Activated CD4-positive, alpha-beta memory T cell treated with anti-CD3 and anti-CD28 coated beads, Interleukin-2, amount 10 ng/mL, durations not matched to agents 7 days and 5 days (primary cell): ENCODE measurements around the gene CLP1. TPM values are rescaled to one million over a fixed set of nuclear protein-coding genes. Genes with fewer than 3 reads are reported as not detected.
A peak's percentile ranks its signal among the peaks of the same experiment; 100 is the strongest.
"Not testable (repeated sequence)": the region's sequence is repeated elsewhere in the genome, so short reads cannot be mapped to it uniquely, and the experiment has no call there.

Experiments
- CTCF ChIA-PET: fragments of 350-600 bp; sonication (Branson Sonifier 250); formaldehyde crosslinking; loops from one replicate; lab custom pipeline; 2021; ENCODE audit warnings: antibody characterized with exemption, inconsistent platforms; lab: Charles Lee
- POLR2A ChIA-PET: fragments of 350-600 bp; sonication (Branson Sonifier 250); formaldehyde crosslinking; loops from one replicate; lab custom pipeline; 2021; ENCODE audit warnings: antibody characterized with exemption; lab: Charles Lee
- DNase-seq: peaks from one replicate; pipeline ENCODE4 v3.0.0-alpha.2; 2020
- H3K27ac Mint-ChIP-seq: one replicate; pipeline ENCODE4 v1.8.0; 2021; ENCODE audit warnings: mild to moderate bottlenecking, mixed read lengths
- H3K27me3 Mint-ChIP-seq: one replicate; pipeline ENCODE4 v1.8.0; 2021; ENCODE audit warnings: mixed read lengths
- H3K36me3 Mint-ChIP-seq: one replicate; pipeline ENCODE4 v1.8.0; 2021; ENCODE audit warnings: low read depth, mixed read lengths
- H3K4me1 Mint-ChIP-seq: one replicate; pipeline ENCODE4 v1.8.0; 2021; ENCODE audit warnings: mixed read lengths
- H3K4me3 Mint-ChIP-seq: one replicate; pipeline ENCODE4 v1.8.0; 2021; ENCODE audit warnings: mild to moderate bottlenecking, mixed read lengths
- H3K9me3 Mint-ChIP-seq: one replicate; pipeline ENCODE4 v1.8.0; 2021; ENCODE audit warnings: mixed read lengths
- total RNA-seq, 2 experiments: library from RNA; stranded (reverse); gene quantifications; one replicate each; pipeline ENCODE4 v1.2.3, GENCODE V29; 2021

Gene CLP1
- total RNA-seq, 2 experiments from 2014 or later = 14.8 to 17.5 TPM

DNA sequence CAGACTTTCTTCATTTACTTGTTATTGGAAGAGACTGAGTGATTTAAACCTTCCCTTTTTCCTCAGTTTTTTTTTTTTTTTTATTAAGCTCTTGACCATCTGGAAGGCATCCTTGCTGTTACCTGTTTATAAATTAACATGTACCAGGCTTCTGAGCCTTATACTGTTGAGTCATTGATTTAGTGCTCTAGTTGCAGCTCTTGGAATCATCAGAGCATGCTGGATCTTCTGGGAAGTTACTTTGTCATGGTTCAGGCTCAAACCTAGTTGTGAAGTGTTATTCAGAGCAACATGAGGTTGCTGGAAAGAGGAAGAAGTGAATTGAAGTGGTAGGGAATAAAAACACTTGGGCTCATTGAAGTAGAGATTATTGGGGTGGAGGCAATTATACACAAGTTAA is 16.7 kb downstream of the CLP1 start:
- ChIA-PET CTCF (interaction anchor here (2.1 kb wide), 1 partner anchor 126 kb away, joined by 13 read pairs; no protein-coding TSS in a partner anchor), POLR2A (no interaction called here)
- Mint-ChIP-seq H3K9me3 (no peaks in the 10 kb centered on the region), H3K27ac (no peak overlapping the region), H3K36me3 (peaks cover 66% of the 10 kb centered on the region), H3K4me3 (no peak overlapping the region), H3K4me1 (peaks cover 70% of the 10 kb centered on the region), H3K27me3 (no peaks in the 10 kb centered on the region)
- DNase-seq = no peak

DNA sequence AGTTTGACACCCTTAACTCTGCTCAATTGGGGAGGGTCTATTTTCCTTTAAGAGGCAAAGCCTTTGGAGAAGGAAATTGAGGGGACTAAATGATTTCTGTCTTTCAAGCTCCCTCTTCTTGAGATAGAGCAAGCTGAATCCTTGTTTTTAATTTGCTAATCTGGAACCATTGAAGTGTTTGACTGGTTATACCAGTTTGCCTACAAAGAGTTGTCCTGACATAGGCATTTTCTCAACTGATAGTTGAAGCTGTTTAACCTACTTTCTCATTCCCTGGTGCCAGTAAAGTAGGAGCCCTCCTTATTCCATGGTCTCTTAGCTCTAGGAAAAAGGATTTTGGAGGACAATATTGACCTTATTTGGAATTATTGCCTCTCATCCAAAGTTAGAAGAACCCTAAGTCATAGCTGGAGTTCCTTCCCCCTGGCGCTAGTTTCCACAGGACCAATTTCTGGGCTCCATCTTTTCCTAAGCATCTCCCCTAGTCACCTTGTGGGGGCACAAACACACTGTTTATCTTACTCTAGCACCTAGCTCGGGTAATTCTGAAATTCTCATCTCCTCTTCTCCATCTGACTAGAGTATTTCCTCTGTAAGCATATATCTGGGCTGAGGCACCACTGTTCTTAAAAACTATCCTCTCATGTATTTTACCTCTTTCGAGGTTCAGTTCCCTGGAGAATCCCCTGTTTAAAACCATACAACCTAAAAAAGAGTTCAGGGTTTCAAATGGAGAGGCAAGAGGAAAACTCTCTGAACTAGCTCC is 17.8 kb downstream of the CLP1 start:
- ChIA-PET POLR2A (no interaction called here), CTCF (interaction anchor here (2.1 kb wide), 1 partner anchor 125 kb away, joined by 13 read pairs; no protein-coding TSS in a partner anchor)
- no peaks in the 10 kb centered on the region for H3K9me3 Mint-ChIP-seq
- H3K27me3 Mint-ChIP-seq = no peaks in the 10 kb centered on the region
- no peak overlapping the region for H3K27ac Mint-ChIP-seq
- no peak for DNase-seq
- H3K4me1 Mint-ChIP-seq = peaks cover 70% of the 10 kb centered on the region
- peaks cover 65% of the 10 kb centered on the region for H3K36me3 Mint-ChIP-seq
- H3K4me3 Mint-ChIP-seq = no peak overlapping the region

DNA sequence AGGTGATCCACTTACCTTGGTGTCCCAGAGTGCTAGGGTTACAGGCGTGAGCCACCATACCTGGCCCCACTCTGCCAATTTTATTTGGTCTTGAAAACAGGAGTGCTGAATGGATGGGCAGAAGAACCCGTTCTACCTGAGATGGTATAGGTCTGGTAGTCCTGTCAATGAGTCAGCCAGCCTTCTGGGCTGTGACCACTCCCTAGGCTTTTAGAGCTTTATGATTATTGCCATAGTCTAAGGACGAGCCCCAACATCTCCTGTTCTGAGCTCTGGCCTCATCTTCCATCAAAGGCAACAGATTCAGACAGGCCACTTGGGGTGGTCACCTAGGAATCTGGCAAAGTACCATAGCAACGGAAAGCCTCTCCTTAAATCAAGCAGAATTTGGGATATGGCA is 21.8 kb downstream of the CLP1 start:
- no peaks in the 10 kb centered on the region for H3K27me3 Mint-ChIP-seq
- H3K4me3 Mint-ChIP-seq = no peak overlapping the region
- peaks cover 65% of the 10 kb centered on the region for H3K36me3 Mint-ChIP-seq
- ChIA-PET POLR2A (interaction anchor here (0.8 to 2.4 kb wide), 2 partner anchors 12 to 121 kb away, joined by 3 to 12 read pairs; partner anchors contain the start of gene ZDHHC5), CTCF (interaction anchor here (1.4 kb wide), 1 partner anchor 121 kb away, joined by 5 read pairs; no protein-coding TSS in a partner anchor)
- peaks cover 52% of the 10 kb centered on the region for H3K4me1 Mint-ChIP-seq
- H3K9me3 Mint-ChIP-seq = no peaks in the 10 kb centered on the region
- DNase-seq = no peak
- peak overlapping the region; percentile 76 for H3K27ac Mint-ChIP-seq

DNA sequence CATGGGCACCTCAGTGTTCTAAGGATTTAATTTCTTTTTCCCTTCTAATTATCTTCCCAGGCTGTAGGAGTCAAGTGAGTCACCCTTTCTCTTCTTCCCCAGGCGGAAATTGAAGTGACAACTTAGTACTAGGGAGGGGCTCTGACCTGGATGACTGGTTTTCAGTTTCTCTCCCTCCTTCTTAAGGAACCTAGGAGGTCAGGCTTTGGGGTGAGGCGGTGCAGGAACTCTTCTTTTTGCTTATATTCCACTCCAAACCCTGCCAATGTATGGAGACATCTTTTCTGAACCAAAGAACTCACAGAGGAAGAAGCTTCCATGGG is 23.0 kb downstream of the CLP1 start:
- peaks cover 71% of the 10 kb centered on the region for H3K36me3 Mint-ChIP-seq
- POLR2A ChIA-PET = interaction anchor here (2.4 kb wide), 1 partner anchor 13 kb away, joined by 12 read pairs; the partner anchor contains the start of gene ZDHHC5
- no peak for DNase-seq
- H3K27ac Mint-ChIP-seq = peak overlapping the region; percentile 76
- CTCF ChIA-PET = interaction anchor here (1.4 kb wide), 1 partner anchor 120 kb away, joined by 5 read pairs; no protein-coding TSS in a partner anchor
- H3K27me3 Mint-ChIP-seq = no peaks in the 10 kb centered on the region
- peaks cover 46% of the 10 kb centered on the region for H3K4me1 Mint-ChIP-seq
- H3K4me3 Mint-ChIP-seq = no peak overlapping the region
- H3K9me3 Mint-ChIP-seq = no peaks in the 10 kb centered on the region

DNA sequence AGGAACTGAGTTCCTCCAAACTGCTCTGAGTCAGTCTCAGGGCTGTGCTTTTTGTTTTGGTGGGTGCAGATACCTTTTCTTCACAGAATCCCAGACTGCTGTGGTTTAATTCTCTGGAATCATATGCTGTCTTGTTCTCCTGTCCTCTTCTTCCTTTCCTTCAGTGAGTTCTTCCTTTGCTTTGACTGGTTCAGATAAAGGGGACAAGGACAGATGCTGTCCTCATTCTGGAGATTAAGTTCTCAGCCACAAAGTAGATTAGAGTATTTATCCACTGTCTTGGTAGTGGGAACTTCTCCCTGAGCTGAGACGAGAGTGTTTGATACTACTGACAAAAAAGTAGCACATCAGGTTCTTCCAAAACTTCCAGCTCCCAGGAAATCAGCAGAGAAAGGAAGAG is 23.6 kb downstream of the CLP1 start:
- POLR2A ChIA-PET = interaction anchor here (2.4 kb wide), 1 partner anchor 13 kb away, joined by 12 read pairs; the partner anchor contains the start of gene ZDHHC5
- DNase-seq = no peak
- Mint-ChIP-seq H3K27me3 (no peaks in the 10 kb centered on the region), H3K4me3 (no peak overlapping the region), H3K36me3 (peaks cover 69% of the 10 kb centered on the region), H3K27ac (peak overlapping the region; percentile 76), H3K4me1 (peaks cover 39% of the 10 kb centered on the region), H3K9me3 (no peaks in the 10 kb centered on the region)
- CTCF ChIA-PET = no interaction called here

DNA sequence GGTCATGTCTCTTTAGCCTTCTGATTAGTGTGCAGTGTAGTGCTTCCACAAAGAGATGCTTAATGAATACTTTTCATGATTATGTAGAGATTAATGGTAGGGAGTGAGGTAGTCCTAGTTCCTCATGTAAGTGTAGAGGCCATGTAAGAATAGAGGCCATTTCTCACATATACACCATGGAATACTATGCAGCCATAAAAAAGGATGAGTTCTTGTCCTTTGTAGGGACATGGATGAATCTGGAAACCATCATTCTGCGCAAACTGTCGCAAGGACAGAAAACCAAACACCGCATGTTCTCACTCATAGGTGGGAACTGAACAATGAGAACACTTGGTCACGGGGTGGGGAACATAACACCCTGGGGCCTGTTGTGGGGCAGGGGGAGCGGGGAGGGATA is 32.9 kb downstream of the CLP1 start:
- DNase-seq, POLR2A ChIA-PET, H3K27ac Mint-ChIP-seq, H3K9me3 Mint-ChIP-seq, H3K27me3 Mint-ChIP-seq, H3K4me3 Mint-ChIP-seq, CTCF ChIA-PET, H3K4me1 Mint-ChIP-seq: not testable (repeated sequence)
- H3K36me3 Mint-ChIP-seq = peaks cover 53% of the 10 kb centered on the region

DNA sequence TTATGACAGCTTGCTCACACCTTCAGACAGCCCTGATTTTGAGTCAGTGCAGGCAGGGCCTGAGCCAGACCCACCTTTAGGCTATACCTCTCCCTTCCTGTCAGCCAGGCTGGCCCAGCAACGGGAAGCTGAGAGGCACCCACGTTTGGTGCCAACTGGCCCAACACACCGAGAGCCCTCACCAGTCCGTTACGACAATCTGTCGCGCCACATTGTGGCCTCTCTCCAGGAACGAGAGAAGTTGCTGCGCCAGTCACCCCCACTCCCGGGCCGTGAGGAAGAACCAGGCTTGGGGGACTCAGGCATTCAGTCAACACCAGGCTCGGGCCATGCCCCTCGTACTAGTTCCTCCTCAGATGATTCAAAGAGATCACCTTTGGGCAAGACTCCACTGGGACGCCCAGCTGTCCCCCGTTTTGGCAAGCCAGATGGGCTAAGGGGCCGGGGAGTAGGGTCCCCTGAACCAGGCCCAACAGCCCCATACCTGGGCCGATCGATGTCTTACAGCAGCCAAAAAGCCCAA is 41.3 kb downstream of the CLP1 start:
- Mint-ChIP-seq H3K9me3 (no peaks in the 10 kb centered on the region), H3K27me3 (no peaks in the 10 kb centered on the region), H3K27ac (no peak overlapping the region), H3K36me3 (peaks cover 59% of the 10 kb centered on the region), H3K4me1 (no peaks in the 10 kb centered on the region), H3K4me3 (no peak overlapping the region)
- POLR2A ChIA-PET = interaction anchor here (1.0 to 1.2 kb wide), 3 partner anchors 11 to 15 kb away, joined by 3 to 6 read pairs (median 4); partner anchors contain the start of genes MED19 and TMX2
- DNase-seq = no peak
- CTCF ChIA-PET = interaction anchor here (1.8 kb wide), 1 partner anchor 101 kb away, joined by 5 read pairs; no protein-coding TSS in a partner anchor

DNA sequence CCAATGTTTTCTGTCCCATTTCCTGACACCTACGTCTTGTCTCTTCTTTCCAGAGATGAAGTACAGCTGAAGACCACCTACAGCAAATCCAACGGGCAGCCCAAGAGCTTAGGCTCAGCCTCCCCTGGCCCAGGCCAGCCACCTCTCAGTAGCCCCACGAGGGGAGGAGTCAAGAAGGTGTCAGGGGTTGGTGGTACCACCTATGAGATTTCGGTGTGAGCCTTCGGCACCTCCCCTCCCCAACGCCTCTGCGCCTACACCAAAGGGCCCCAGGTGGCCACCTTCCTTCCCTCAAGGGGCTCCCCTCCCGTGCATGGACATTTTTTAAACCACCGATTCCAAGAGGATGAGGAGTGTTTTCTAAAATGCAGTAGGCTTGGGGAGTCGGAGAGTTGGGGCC is 42.3 kb downstream of the CLP1 start:
- Mint-ChIP-seq H3K27ac (no peak overlapping the region), H3K36me3 (peaks cover 65% of the 10 kb centered on the region), H3K27me3 (no peaks in the 10 kb centered on the region), H3K4me3 (no peak overlapping the region), H3K9me3 (no peaks in the 10 kb centered on the region), H3K4me1 (no peaks in the 10 kb centered on the region)
- no peak for DNase-seq
- ChIA-PET CTCF (interaction anchor here (1.8 kb wide), 1 partner anchor 100 kb away, joined by 5 read pairs; no protein-coding TSS in a partner anchor), POLR2A (interaction anchor here (1.0 kb wide), 1 partner anchor 12 kb away, joined by 6 read pairs; the partner anchor contains the start of genes MED19 and TMX2)

DNA sequence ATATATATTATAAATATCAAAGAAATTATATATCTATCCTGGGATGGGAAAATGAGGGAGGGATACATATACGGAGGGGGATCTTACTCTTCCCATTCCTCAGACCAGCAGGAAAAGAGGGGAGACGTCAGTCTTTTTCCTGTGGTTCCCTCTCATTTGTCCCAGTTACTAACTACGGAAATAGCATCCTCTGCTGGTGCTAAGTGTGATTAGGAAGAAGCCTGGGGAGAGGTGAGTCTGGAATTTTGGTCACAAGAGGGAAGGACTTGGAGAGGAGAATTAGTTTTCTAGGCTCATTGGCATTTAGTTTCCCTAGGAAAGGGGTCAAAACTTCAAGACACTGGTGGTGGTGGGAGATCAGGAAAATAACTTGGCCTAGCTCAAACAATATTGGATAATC is 42.9 kb downstream of the CLP1 start:
- Mint-ChIP-seq H3K4me3 (no peak overlapping the region), H3K27ac (no peak overlapping the region), H3K9me3 (no peaks in the 10 kb centered on the region), H3K4me1 (no peaks in the 10 kb centered on the region), H3K27me3 (no peaks in the 10 kb centered on the region), H3K36me3 (peaks cover 64% of the 10 kb centered on the region)
- POLR2A ChIA-PET = no interaction called here
- DNase-seq = no peak
- CTCF ChIA-PET = interaction anchor here (1.8 kb wide), 1 partner anchor 100 kb away, joined by 5 read pairs; no protein-coding TSS in a partner anchor

DNA sequence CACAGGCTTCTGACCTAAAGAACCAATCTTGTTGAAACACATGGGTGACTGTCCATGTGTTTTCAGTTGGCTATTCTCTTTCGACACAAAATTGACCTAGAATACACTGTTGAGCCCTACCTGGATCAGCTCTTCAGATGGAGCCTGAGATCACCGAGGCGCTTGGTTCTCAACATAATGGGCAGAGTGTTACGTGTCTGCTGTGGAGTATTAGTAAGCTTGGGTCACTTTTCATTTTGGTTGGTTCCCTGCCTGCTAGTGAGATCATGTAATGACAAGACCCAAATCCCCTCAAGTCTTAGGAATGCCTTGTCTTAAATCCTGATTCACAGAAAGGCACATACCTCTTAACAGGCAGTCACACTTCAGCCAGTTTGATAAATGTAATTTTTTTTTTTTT is 45.8 kb downstream of the CLP1 start:
- peaks cover 57% of the 10 kb centered on the region for H3K36me3 Mint-ChIP-seq
- ChIA-PET POLR2A (interaction anchor here (1.5 kb wide), 1 partner anchor 8 kb away, joined by 6 read pairs; the partner anchor contains the start of genes MED19 and TMX2), CTCF (interaction anchor here (0.8 to 1.4 kb wide), 2 partner anchors 63 to 97 kb away, joined by 3 to 5 read pairs; no protein-coding TSS in a partner anchor)
- H3K27me3 Mint-ChIP-seq = no peaks in the 10 kb centered on the region
- no peaks in the 10 kb centered on the region for H3K9me3 Mint-ChIP-seq
- no peak for DNase-seq
- H3K4me3 Mint-ChIP-seq = no peak overlapping the region
- H3K27ac Mint-ChIP-seq = no peak overlapping the region
- peaks cover 5% of the 10 kb centered on the region for H3K4me1 Mint-ChIP-seq

DNA sequence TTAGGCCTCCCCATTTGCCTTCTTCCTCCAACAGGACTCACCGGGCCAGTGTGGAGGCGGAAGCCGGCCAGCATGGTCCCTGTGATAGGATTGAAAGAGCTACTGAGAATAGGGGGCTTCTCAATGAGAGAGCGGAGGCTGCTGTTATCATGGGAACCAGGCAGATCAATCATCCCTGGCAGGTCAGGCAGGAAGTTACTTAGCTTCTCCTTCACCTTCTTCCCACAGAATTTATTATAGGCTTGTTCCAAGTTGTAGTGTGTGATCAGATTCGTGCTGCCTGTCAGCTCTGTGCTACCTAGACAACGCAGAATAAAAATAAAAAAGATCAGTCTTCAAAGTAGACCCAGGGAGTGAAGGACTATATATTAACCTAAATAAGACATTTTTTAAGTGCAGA is 47.4 kb downstream of the CLP1 start:
- no peak overlapping the region for H3K27ac Mint-ChIP-seq
- H3K27me3 Mint-ChIP-seq = no peaks in the 10 kb centered on the region
- peaks cover 46% of the 10 kb centered on the region for H3K36me3 Mint-ChIP-seq
- peaks cover 20% of the 10 kb centered on the region for H3K4me1 Mint-ChIP-seq
- no peak for DNase-seq
- ChIA-PET POLR2A (no interaction called here), CTCF (interaction anchor here (0.7 to 1.4 kb wide), 2 partner anchors 9 to 64 kb away, joined by 3 to 5 read pairs; no protein-coding TSS in a partner anchor)
- no peak overlapping the region for H3K4me3 Mint-ChIP-seq
- H3K9me3 Mint-ChIP-seq = no peaks in the 10 kb centered on the region

DNA sequence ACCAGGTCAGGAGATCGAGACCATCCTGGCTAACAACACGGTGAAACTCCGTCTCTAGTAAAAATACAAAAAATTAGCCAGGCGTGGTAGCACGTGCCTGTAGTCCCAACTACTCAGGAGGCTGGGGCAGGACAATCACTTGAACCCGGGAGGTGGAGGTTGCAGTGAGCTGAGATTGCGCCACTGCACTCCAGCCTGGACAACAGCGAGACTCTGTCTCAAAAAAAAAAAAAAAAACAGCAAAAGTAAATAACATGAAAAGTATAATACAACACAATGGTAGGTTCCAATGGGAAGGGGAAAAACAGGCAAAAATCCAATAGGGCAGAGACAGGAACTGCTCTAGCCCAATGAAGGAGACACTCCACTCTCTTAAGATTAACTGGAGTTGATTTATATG is 47.9 kb downstream of the CLP1 start:
- not testable (repeated sequence) for H3K27me3 Mint-ChIP-seq, H3K27ac Mint-ChIP-seq, H3K9me3 Mint-ChIP-seq, DNase-seq, H3K4me3 Mint-ChIP-seq
- Mint-ChIP-seq H3K4me1 (peaks cover 24% of the 10 kb centered on the region), H3K36me3 (peaks cover 44% of the 10 kb centered on the region)
- ChIA-PET POLR2A (interaction anchor here (0.8 to 1.5 kb wide), 3 partner anchors 9 to 95 kb away, joined by 3 to 4 read pairs (median 3); no protein-coding TSS in a partner anchor), CTCF (interaction anchor here (0.9 to 1.8 kb wide), 2 partner anchors 9 to 95 kb away, joined by 3 to 6 read pairs; no protein-coding TSS in a partner anchor)
